HG02623 (cell line): ENCODE data around the gene PIEZO1.
"Not testable (repeated sequence)": the region's sequence is repeated elsewhere in the genome, so short reads cannot be mapped to it uniquely, and the experiment has no call there.

Experiments used
- ATAC-seq: cut with Tn5 transposase; IDR thresholded peaks from one replicate; pipeline ENCODE4 v1.9.1; 2021; ENCODE audit warnings: moderate library complexity; ENCODE audit not compliant: unreplicated experiment

PIEZO1 gene, protein sequence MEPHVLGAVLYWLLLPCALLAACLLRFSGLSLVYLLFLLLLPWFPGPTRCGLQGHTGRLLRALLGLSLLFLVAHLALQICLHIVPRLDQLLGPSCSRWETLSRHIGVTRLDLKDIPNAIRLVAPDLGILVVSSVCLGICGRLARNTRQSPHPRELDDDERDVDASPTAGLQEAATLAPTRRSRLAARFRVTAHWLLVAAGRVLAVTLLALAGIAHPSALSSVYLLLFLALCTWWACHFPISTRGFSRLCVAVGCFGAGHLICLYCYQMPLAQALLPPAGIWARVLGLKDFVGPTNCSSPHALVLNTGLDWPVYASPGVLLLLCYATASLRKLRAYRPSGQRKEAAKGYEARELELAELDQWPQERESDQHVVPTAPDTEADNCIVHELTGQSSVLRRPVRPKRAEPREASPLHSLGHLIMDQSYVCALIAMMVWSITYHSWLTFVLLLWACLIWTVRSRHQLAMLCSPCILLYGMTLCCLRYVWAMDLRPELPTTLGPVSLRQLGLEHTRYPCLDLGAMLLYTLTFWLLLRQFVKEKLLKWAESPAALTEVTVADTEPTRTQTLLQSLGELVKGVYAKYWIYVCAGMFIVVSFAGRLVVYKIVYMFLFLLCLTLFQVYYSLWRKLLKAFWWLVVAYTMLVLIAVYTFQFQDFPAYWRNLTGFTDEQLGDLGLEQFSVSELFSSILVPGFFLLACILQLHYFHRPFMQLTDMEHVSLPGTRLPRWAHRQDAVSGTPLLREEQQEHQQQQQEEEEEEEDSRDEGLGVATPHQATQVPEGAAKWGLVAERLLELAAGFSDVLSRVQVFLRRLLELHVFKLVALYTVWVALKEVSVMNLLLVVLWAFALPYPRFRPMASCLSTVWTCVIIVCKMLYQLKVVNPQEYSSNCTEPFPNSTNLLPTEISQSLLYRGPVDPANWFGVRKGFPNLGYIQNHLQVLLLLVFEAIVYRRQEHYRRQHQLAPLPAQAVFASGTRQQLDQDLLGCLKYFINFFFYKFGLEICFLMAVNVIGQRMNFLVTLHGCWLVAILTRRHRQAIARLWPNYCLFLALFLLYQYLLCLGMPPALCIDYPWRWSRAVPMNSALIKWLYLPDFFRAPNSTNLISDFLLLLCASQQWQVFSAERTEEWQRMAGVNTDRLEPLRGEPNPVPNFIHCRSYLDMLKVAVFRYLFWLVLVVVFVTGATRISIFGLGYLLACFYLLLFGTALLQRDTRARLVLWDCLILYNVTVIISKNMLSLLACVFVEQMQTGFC (N-terminal part only)

GRCh38 chr16:88785106-88785924 lies at the start of gene PIEZO1:
Gene PIEZO1, minus strand, starts transcription at chr16:88785220. Its CDS starts 256 bp downstream, at chr16:88784964.
- ATAC-seq: no peak

DNA sequence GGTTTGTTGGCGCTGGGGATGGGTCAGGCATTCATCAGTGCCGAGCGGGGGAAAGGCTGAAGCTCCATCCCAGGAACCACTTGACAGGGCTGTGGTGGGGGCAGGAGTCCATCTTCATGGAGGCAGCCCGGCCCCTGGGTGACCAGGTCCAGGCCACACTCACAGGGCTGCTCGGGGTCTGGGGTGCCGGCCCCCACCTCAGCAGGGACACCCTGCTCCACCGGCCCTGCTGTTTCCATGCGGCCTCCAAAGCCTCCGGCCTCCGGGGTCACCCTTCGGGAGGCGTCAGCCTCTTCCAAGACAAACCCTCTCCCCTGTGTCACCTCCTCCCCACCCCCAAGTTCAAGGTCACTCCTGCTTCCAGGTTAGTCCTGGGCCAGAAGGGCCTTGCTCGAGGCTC lies 49.6 kb upstream of the PIEZO1 start:
- ATAC-seq: no peak

DNA sequence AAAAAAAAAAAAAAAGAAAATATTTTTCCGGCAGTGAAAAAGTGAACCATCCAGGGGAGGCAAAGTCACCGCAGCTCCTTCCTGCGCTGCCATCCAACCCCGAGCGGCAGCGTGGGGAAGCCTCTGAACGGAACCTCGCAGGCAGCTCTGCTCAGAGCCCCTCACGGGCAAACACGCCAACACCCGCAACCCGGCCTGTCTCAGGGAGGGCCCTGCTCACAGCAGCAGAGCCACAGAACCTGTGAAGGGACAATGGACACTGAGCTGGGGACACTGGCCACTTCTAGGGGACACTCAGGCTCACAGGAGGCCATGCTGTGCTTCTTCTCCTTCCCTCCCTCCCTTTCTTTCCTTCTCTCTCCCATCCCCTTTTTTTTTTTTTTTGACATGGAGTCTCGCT lies 48.1 kb upstream of the PIEZO1 start:
- ATAC-seq: no peak

DNA sequence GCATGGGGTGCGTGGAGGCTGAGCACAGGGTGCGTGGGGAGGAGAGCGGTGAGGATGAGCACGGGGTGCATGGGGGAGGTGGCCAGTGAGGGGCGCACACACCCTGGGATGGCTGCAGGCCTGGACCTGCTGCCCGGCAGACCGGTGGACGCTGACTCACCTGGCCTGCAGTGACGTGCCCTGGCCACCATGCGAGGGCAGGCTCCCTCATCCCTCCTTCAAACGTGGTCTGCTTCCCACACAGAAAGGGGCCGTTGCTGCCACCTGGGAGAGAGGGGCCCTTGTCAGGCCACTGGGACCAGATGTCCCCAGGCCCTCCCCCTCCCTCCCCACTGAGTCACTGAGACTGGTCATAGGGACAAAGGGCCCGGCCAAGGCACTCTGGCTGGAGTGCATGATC lies 46.8 kb upstream of the PIEZO1 start:
- no peak for ATAC-seq

DNA sequence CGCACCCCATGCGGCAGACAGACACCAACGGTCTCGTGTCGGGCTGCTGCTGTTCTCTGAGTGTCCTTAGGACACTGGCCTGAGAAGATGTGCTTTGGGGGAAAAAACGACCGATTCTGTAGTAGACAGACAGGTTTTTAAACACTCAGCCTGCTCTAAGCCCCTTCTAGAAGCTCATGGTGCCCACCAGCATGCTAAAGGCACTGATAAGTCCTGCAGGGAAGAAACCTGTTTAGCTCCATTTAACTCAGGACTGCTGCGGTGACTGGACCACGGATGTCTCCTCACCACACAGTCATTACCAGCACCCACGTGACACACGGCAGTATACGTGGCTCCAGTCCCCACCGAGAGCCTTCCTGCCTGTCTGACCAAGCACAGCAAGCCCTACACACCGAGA lies 45.8 kb upstream of the PIEZO1 start:
- ATAC-seq: no peak

GRCh38 chr16:88830258-88830657 lies 45.2 kb upstream of the PIEZO1 start:
- ATAC-seq: no peak

DNA sequence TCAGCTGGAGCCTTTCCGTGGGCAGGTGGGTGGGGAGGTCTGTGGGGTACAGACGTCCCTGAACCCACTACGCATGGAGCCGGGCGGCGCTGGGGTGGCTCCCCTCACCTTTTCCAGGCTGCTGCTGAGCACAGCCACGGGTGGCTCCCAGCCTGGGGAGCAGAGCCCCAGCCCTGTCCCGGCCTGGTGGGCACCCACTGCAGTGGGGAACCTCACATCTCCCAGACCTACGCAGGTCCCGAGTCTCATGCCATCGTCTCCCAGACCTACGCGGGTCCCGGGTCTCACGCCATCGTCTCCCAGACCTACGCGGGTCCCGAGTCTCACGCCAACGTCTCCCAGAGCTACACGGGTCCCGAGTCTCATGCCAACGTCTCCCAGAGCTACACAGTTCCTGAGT lies 43.7 kb upstream of the PIEZO1 start:
- ATAC-seq: no peak

- ATAC-seq: no peak
These were observed 42.7 kb upstream of the PIEZO1 start for GRCh38 chr16:88827727-88828126.

DNA sequence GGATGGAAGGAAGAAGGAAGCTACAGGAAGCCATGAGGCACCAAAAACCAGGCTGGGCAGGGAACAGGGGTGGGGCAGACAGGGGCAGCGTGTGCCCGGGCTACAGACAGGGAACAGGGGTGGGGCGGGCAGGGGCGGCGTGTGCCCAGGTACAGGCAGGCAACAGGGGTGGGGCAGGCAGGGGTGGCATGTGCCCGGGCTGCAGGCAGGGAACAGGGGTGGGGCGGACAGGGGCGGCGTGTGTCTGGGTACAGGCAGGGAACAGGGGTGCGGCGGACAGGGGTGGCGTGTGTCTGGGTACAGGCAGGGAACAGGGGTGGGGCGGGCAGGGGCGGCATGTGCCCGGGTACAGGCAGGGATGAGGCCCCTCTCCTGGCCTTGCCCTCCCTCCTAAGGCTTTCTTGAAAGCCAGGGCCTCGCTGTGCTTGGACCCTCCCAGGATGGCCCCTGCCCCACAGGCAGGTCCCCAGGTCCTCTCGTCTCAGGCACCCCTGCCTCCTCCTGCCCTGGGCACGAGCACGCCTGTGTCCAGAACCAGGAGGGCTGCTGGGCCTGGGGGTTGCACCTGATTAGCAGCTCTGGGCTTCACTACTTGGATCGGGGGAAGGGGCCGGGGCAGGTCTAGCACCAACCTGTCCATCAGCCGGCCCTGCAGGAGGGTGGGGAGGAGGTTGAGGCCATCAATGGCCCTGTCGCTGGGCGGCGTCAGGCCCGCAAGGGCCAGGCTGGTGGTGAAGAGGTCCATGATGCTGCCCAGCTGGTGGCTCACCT lies 41.2 kb upstream of the PIEZO1 start:
- no peak for ATAC-seq

- ATAC-seq: no peak
These were observed 40.1 kb upstream of the PIEZO1 start for GRCh38 chr16:88825146-88825545.

DNA sequence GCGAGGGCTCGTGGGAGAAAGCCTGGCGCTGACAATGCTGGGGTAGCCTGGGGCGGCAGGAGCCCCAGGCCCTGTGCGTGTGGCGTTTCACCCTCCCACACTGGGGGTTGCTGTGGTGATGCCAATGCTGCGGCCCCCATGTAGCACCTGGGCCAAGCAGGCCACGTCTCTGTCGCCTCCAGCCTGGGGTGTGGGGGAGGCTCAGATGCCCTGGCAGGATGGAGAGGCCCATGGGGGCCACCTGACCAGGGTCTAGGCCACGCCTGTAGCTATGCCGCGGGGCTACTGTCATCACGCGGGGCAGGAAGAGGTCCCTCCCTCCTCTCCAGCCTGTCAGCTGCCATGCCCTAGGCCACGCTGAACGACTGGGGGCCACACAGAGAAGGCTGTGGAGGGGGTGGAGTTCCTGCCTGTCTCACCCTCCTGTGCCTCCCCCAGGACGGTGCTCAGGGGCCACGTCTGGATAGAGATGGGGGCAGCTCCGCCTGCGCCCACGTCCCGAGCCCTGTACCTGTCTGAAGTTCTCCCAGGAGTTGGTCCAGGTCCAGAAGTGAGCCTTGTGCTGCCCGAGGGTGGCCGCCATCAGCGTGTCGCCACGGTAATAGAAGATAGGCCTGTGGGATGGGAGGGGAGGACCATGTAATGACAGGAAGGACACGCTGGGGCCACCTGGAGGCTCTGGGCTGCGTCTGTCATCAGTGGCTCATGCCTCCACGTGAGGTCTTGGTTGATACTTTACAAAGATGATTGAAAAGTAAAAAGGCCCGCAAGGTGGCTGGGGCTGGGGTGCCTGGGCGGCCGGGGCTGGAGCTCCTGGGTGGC lies 39.4 kb upstream of the PIEZO1 start:
- ATAC-seq: no peak

GRCh38 chr16:88823646-88824045 lies 38.6 kb upstream of the PIEZO1 start:
- ATAC-seq: not testable (repeated sequence)

GRCh38 chr16:88822281-88823040 lies 37.4 kb upstream of the PIEZO1 start:
- ATAC-seq: no peak

- ATAC-seq: no peak
These were observed 36.3 kb upstream of the PIEZO1 start for GRCh38 chr16:88821168-88821850.

- no peak for ATAC-seq
These were observed 35.5 kb upstream of the PIEZO1 start for GRCh38 chr16:88820385-88821025.

DNA sequence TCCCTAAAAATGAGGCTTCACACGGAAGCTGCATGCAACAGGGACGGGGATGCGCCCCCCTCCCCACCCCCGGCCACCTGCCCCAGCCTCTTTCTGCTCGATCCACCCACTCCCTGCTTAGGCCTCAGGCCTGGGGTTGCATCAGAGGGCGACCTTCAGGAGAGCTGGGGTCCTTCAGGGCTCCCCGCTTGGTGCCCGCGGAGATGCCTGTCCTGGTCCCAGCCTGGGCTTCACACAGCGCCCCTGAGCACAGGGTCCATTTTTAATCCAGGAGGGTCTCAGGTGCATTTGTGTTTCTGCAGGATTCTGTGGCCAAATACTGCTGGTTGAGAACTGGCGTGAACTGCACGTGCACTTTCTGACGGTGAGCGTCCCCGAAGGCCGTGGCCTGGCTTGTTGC lies 34.1 kb upstream of the PIEZO1 start:
- ATAC-seq: no peak

DNA sequence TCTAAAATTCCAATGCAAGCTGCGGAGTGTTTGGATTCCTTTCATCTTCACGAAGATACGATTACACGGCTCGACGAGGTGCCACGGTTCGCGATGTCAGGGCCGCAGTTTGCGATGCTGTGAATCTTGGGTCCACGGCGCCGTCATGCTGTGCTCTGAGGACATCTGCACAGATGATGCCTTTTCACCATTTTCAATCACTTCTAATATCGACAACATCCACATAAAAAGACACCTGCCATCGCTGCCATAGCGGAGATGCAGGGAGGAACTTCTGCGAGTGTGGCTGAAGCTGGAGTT lies 33.5 kb upstream of the PIEZO1 start:
- no peak for ATAC-seq
